ENCODE results near the gene TRMT1.

TRMT1 gene

DNA sequence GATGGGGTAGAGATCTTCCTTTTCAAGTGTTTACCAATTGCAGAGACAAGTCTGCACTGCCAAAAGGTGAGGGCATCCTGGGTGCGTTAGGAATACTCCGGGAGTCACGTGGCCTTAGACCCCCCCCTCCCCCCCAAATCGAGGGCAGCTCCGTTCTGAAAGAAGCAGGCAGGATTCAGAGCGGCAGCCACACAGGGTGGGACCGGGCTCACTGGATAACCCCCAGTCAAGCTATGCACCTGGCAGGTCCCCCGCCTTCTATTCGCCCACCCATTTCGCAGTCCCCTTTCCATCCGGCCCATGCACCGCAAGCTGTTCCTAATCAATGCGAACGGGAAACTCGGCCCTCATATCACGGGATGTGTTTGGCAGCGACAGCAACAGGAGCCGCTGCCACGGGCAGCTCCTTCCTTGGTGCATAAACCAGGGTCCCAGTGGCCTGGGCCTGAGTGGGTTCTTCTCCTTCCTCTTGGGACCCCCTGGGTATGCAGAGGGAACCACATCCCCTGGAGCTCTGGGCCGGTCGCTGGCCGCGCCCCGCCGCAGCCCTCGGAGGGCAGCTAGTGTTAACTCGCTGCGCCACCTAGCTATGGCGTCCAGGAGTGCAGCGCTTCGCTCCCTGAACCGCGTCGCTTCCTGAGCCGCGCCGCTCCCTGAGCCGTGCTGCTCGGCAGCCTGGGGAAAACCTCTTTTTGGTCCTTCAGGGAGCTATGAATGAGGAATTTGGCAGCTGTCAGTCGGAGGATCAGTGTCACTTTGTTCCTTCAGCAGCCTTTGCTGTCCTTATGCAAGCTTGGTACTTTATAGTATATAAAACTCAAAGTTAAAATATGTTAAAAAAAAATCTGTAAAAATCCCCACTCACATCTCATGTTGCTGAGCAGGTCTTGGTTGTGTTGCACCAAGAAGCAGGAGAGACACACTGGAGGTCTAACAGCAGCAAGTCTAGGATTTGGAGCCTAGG, 55.3 kb downstream of the TRMT1 start:
- H3K4me1 ChIP-seq (ENCODE audit: control insufficient read depth in 1 of 2, insufficient read depth in 2 of 2, low read length in 2 of 2) = peaks cover 25 to 95% of the 10 kb centered on the region in 2 donors
- H3K27ac ChIP-seq (ENCODE audit: low read length) = peak overlapping the region; percentile 29
- no peaks in the 10 kb centered on the region for H3K36me3 ChIP-seq (ENCODE audit: control insufficient read depth in 1 of 2, insufficient read depth in 2 of 2, low read length in 2 of 2)
- peak overlapping the region; percentile 58 to 65 for H3K4me3 ChIP-seq (ENCODE audit: low read depth in 1 of 2, low read length in 2 of 2)
- no peaks in the 10 kb centered on the region for H3K9me3 ChIP-seq (ENCODE audit: control insufficient read depth in 1 of 2, low read length in 2 of 2)
- no peaks in the 10 kb centered on the region for H3K27me3 ChIP-seq (ENCODE audit: low read depth, low read length)

DNA sequence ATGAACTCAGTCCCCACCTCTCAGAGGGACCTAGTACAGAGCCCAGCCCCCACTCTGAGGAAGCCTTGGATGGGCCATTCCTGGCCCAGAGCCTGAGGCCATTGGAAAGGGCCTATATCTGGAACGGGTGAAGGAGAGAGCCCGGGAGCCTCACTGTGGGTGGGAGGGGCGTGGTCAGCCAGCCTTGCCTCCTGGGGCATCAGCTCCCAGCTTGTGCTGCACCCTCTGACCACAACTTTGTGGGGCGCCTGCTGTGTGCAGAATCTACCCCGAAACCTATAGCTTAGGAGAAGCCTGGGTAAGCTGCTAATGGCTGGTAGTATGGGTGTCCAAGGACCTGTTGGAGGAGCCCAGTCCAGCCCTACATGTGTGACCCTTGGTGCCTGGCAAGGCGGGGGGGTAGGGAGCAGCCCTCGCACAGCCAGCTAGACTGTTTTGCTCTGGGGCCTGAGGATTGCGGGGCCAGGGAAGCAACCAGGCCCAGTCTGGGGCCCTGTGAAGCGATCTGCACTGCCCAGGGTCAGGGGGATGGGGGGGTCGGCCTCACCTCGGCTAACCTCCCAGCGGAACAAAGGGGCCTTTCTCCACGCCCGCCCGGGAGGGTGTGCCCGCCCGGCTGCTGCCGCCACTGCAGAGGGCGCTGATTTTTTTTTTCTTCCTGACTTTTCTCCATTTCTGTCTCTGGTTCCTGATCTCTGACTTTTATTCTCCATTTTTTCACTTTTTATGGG, 56.1 kb downstream of the TRMT1 start:
- H3K4me1 ChIP-seq (ENCODE audit: control insufficient read depth in 1 of 2, insufficient read depth in 2 of 2, low read length in 2 of 2) = peaks cover 33 to 96% of the 10 kb centered on the region in 2 donors
- no peaks in the 10 kb centered on the region for H3K27me3 ChIP-seq (ENCODE audit: low read depth, low read length)
- no peak overlapping the region for H3K27ac ChIP-seq (ENCODE audit: low read length)
- no peaks in the 10 kb centered on the region for H3K36me3 ChIP-seq (ENCODE audit: control insufficient read depth in 1 of 2, insufficient read depth in 2 of 2, low read length in 2 of 2)
- H3K9me3 ChIP-seq (ENCODE audit: control insufficient read depth in 1 of 2, low read length in 2 of 2) = no peaks in the 10 kb centered on the region
- peak overlapping the region; percentile 58 to 65 for H3K4me3 ChIP-seq (ENCODE audit: low read depth in 1 of 2, low read length in 2 of 2)

DNA sequence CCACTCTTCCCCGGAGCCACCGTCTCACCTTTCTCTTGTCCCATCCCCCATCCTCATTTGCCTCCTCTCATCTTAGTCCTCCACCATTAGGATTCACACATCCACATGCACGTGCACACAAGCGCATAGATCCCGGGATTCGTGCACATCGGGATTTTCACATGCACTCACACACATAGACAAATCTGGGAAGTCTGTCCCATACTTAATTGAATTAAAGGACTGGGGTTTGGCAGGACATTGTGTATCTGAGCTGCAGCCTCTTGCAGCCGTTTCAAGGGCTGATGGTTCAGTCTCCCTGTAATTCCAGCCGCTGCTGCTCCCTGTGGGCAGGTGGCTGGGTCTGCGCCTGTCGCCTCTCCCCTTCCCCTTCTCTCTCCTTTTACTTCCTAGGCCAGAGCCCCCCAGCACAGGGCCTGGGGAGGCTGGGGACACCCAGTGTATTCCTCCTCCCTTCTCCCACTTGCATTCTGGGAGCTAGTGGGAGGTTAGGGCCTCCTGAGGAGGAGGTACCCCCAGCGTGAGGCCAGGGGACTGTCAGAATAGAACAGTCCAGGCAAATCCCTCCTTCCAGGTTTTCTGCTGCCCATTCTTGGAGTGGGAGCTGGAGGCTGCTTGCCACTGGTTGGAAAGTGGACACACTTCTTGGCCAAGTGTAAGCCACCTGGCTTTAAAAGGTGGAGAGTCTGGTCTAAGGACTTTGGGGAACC, 57.4 kb downstream of the TRMT1 start:
- peaks cover 39 to 92% of the 10 kb centered on the region in 2 donors for H3K4me1 ChIP-seq (ENCODE audit: control insufficient read depth in 1 of 2, insufficient read depth in 2 of 2, low read length in 2 of 2)
- H3K4me3 ChIP-seq (ENCODE audit: low read depth in 1 of 2, low read length in 2 of 2) = no peak overlapping the region
- H3K36me3 ChIP-seq (ENCODE audit: control insufficient read depth in 1 of 2, insufficient read depth in 2 of 2, low read length in 2 of 2) = peaks cover 0 to 8% of the 10 kb centered on the region in 2 donors
- H3K27me3 ChIP-seq (ENCODE audit: low read depth, low read length) = no peaks in the 10 kb centered on the region
- no peak overlapping the region for H3K27ac ChIP-seq (ENCODE audit: low read length)
- H3K9me3 ChIP-seq (ENCODE audit: control insufficient read depth in 1 of 2, low read length in 2 of 2) = no peaks in the 10 kb centered on the region

DNA sequence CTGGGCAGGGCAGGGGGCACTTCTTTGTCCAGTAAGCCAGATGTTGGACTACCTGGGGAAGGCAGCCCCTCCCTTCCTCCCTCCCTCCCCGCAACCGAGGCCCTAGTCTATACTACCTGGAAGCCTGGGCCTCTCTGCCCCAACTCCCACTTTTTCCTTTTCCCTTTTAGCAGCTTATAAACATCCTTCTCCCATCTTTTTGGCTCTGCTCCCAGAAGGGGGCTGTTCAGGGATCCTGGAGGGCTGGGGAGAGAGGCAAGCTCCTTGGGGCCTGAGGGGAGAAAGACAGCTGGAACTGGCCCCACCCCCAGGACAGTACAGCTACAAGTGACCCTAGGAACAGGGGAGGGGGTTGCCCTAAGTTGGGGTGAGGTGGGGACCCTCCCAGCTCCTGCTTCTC, 58.8 kb downstream of the TRMT1 start:
- H3K36me3 ChIP-seq (ENCODE audit: control insufficient read depth in 1 of 2, insufficient read depth in 2 of 2, low read length in 2 of 2) = peaks cover 0 to 10% of the 10 kb centered on the region in 2 donors
- no peak overlapping the region for H3K27ac ChIP-seq (ENCODE audit: low read length)
- H3K4me1 ChIP-seq (ENCODE audit: control insufficient read depth in 1 of 2, insufficient read depth in 2 of 2, low read length in 2 of 2) = peaks cover 43 to 92% of the 10 kb centered on the region in 2 donors

GRCh38 chr19:13057147-13057572, 59.4 kb downstream of the TRMT1 start:
- peak overlapping the region; percentile 90 for H3K27ac ChIP-seq (ENCODE audit: low read length)
- H3K4me1 ChIP-seq (ENCODE audit: control insufficient read depth in 1 of 2, insufficient read depth in 2 of 2, low read length in 2 of 2) = peaks cover 48 to 92% of the 10 kb centered on the region in 2 donors
- peaks cover 0 to 10% of the 10 kb centered on the region in 2 donors for H3K36me3 ChIP-seq (ENCODE audit: control insufficient read depth in 1 of 2, insufficient read depth in 2 of 2, low read length in 2 of 2)
- H3K27me3 ChIP-seq (ENCODE audit: low read depth, low read length) = no peaks in the 10 kb centered on the region
- peak overlapping the region in 1 of 2 donors; percentile 4 for H3K4me3 ChIP-seq (ENCODE audit: low read depth in 1 of 2, low read length in 2 of 2)
- no peaks in the 10 kb centered on the region for H3K9me3 ChIP-seq (ENCODE audit: control insufficient read depth in 1 of 2, low read length in 2 of 2)

More for the DNA sequence above, 58.8 kb downstream of the TRMT1 start:
- H3K27me3 ChIP-seq (ENCODE audit: low read depth, low read length) = no peaks in the 10 kb centered on the region
- no peaks in the 10 kb centered on the region for H3K9me3 ChIP-seq (ENCODE audit: control insufficient read depth in 1 of 2, low read length in 2 of 2)
- no peak overlapping the region for H3K4me3 ChIP-seq (ENCODE audit: low read depth in 1 of 2, low read length in 2 of 2)

- no peaks in the 10 kb centered on the region for H3K9me3 ChIP-seq (ENCODE audit: control insufficient read depth in 1 of 2, low read length in 2 of 2)
- H3K27me3 ChIP-seq (ENCODE audit: low read depth, low read length) = no peaks in the 10 kb centered on the region
- H3K36me3 ChIP-seq (ENCODE audit: control insufficient read depth in 1 of 2, insufficient read depth in 2 of 2, low read length in 2 of 2) = peaks cover 0 to 10% of the 10 kb centered on the region in 2 donors
- peak overlapping the region; percentile 23 to 44 for H3K4me3 ChIP-seq (ENCODE audit: low read depth in 1 of 2, low read length in 2 of 2)
- peak overlapping the region; percentile 90 for H3K27ac ChIP-seq (ENCODE audit: low read length)
- peaks cover 56 to 92% of the 10 kb centered on the region in 2 donors for H3K4me1 ChIP-seq (ENCODE audit: control insufficient read depth in 1 of 2, insufficient read depth in 2 of 2, low read length in 2 of 2)
These were observed 60.4 kb downstream of the TRMT1 start for GRCh38 chr19:13056052-13056660.

DNA sequence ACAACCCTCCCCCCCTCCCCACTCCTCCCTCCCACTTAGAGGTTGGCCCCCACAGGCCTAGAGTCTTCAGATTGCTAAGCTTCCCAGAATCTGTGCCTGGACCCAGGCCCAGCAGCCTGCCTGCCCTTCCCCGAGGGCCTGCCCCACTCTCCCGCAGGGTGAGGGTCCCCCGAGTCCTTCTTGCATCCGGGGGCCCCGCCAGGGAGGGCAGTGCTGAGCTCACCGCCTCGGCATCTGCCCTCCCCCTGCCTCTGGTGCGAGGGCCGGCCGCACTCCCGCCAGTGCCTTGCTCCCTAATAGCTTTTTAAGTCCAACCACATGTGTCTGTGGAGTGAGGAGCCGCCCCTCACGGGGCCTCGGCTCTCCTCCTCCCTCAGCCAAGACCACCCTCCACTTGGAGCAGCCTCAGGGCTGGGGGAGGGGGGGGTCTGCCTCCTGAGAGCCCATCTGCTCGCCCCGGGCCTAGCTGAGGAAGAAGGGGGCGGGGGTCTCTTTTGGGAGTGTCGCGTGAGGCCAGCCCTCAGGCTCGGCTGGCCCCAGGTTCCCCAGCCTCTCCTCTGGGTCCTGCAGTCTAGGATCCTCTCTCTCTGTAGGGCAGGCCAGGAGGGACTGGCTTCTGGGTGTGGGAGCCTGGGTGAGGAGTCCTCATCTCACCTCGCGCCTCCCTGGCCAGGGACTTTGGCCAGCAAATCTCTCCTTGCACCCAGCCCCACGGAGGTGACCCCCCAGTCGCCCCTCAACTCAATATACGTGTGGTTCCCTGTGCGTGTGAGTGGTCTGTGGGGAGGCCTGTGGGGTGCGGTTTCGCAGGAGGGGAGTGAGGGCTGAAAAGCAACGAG, 61.1 kb downstream of the TRMT1 start:
- Histone ChIP-seq H3K36me3 (ENCODE audit: control insufficient read depth in 1 of 2, insufficient read depth in 2 of 2, low read length in 2 of 2) (peaks cover 0 to 10% of the 10 kb centered on the region in 2 donors), H3K4me1 (ENCODE audit: control insufficient read depth in 1 of 2, insufficient read depth in 2 of 2, low read length in 2 of 2) (peaks cover 63 to 92% of the 10 kb centered on the region in 2 donors), H3K4me3 (ENCODE audit: low read depth in 1 of 2, low read length in 2 of 2) (peak overlapping the region in 1 of 2 donors; percentile 44)

More for the DNA sequence above, 61.1 kb downstream of the TRMT1 start:
- Histone ChIP-seq H3K27me3 (ENCODE audit: low read depth, low read length) (no peaks in the 10 kb centered on the region), H3K9me3 (ENCODE audit: control insufficient read depth in 1 of 2, low read length in 2 of 2) (no peaks in the 10 kb centered on the region), H3K27ac (ENCODE audit: low read length) (peak overlapping the region; percentile 90)
